Naive thymus-derived CD8-positive, alpha-beta T cell (primary cell): ENCODE measurements around the gene SORCS2. TPM values are rescaled to one million over a fixed set of nuclear protein-coding genes. Genes with fewer than 3 reads are reported as not detected.
A peak's percentile ranks its signal among the peaks of the same experiment; 100 is the strongest.

Source experiments
- ATAC-seq, 2 donors: fragments of 150-1000 bp; cut with Tn5 transposase in 1 of 2; sonication (Bioruptor Pico), chemical (Tn5 transposase) in 1 of 2; 1 replicate in 1 of 2; 2 replicates in 1 of 2; pipeline ENCODE4 v1.10.0; 2021; ENCODE audit warnings: mild to moderate bottlenecking in 2 of 2, moderate library complexity in 2 of 2
- POLR2A ChIA-PET: fragments of 350-600 bp; sonication (Branson Sonifier 250); formaldehyde crosslinking; loops from one replicate; lab custom pipeline; 2021; ENCODE audit warnings: antibody characterized with exemption; lab: Charles Lee
- DNase-seq, 10 donors: peaks; one replicate each; pipeline versions ENCODE4 v3.0.0 to v3.0.0-alpha.2; 2020 to 2022
- H3K27ac Mint-ChIP-seq, 10 donors: one replicate each; pipeline ENCODE4 v1.8.0; 2020 to 2022; ENCODE audit warnings: mild to moderate bottlenecking in 10 of 10, mixed read lengths in 10 of 10, moderate library complexity in 4 of 10, inconsistent platforms in 1 of 10
- H3K27me3 Mint-ChIP-seq, 5 donors: one replicate each; pipeline ENCODE4 v1.8.0; 2021 to 2022; ENCODE audit warnings: mixed read lengths in 5 of 5
- H3K36me3 Mint-ChIP-seq, 3 donors: one replicate each; pipeline ENCODE4 v1.8.0; 2020 to 2022; ENCODE audit warnings: mixed read lengths in 3 of 3, mild to moderate bottlenecking in 2 of 3, inconsistent platforms in 1 of 3
- H3K4me1 Mint-ChIP-seq, 4 donors: one replicate each; pipeline ENCODE4 v1.8.0; 2021 to 2022; ENCODE audit warnings: mixed read lengths in 4 of 4
- H3K4me3 Mint-ChIP-seq, 10 donors: one replicate each; pipeline ENCODE4 v1.8.0; 2020 to 2022; ENCODE audit warnings: mild to moderate bottlenecking in 10 of 10, mixed read lengths in 10 of 10, moderate library complexity in 6 of 10, inconsistent platforms in 1 of 10
- H3K9me3 Mint-ChIP-seq, 9 donors: one replicate each; pipeline ENCODE4 v1.8.0; 2020 to 2022; ENCODE audit warnings: mixed read lengths in 9 of 9, mild to moderate bottlenecking in 3 of 9, inconsistent platforms in 1 of 9, moderate library complexity in 1 of 9
- polyA plus RNA-seq, 3 donors: library from polyadenylated mRNA; unstranded; fragments of 300-500 nt; fragmentation: Illumina TruSeq; gene quantifications; one replicate each; pipeline ENCODE4 v1.2.3, GENCODE V29; 2021
- total RNA-seq, 8 experiments: library from RNA in 2 of 8; stranded (reverse) in 2 of 8; gene quantifications; one replicate each; pipeline ENCODE4 v1.2.3 and lab custom pipeline; 2021 to 2026

SORCS2 gene
- total and polyA plus RNA-seq, 5 experiments from 2014 or later, result not detected

GRCh38 chr4:7530082-7530481 lies 337.7 kb downstream of the SORCS2 start:
- Mint-ChIP-seq H3K27ac (no peak overlapping the region), H3K27me3 (peaks cover under 1 to 47% (median 38%) of the 10 kb centered on the region in 5 donors), H3K4me3 (no peak overlapping the region), H3K4me1 (peaks cover 0 to 10% (median 2%) of the 10 kb centered on the region in 4 donors), H3K9me3 (peaks cover 0 to 5% (median 0%) of the 10 kb centered on the region in 9 donors), H3K36me3 (peaks cover 0 to 1% (median 0%) of the 10 kb centered on the region in 3 donors)
- POLR2A ChIA-PET, result no interaction called here
- DNase-seq (no peak), ATAC-seq (no peak)

DNA sequence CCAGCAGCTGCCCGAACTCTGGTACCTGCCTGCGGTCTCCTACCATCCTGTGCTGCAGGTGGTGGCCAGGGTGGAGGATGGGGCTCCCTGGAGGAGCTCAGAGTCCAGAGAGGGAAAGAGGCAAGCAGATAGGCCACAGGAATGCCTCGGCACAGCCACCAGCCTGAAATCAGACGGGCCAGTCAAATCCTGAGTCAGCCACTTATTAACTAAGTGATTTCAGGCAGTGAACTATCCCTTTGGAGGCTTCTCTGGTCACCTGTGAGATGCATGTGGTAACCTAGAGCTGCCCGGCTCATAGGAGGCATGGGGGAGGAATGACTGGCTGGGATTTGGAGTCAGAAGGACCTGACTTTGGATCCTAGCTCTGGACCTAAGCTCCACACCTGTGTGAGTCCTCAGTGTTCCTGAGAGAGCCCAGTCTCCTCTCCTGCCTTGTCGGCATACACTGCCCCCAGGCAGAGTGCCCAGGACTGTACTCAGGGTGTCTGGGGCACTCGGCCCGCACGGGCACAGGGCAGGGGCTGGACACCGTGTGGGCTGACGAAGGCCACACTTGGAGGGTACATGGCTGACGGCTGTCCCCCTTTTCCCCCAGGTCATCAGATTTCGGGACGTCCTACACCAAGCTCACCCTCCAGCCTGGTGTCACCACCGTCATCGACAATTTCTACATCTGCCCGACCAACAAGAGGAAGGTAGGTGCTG lies 338.7 kb downstream of the SORCS2 start:
- no peak for ATAC-seq
- POLR2A ChIA-PET, result no interaction called here
- H3K4me1 Mint-ChIP-seq, result no peaks in the 10 kb centered on the region

GRCh38 chr4:7531640-7531994 lies 339.3 kb downstream of the SORCS2 start:
- H3K36me3 Mint-ChIP-seq, result peaks cover 0 to 1% (median 0%) of the 10 kb centered on the region in 3 donors

More for the DNA sequence above, 338.7 kb downstream of the SORCS2 start:
- Mint-ChIP-seq H3K27me3 (peaks cover 0 to 37% (median 28%) of the 10 kb centered on the region in 5 donors), H3K4me3 (no peak overlapping the region), H3K36me3 (peaks cover 0 to 1% (median 0%) of the 10 kb centered on the region in 3 donors), H3K9me3 (peaks cover 0 to 5% (median 0%) of the 10 kb centered on the region in 9 donors), H3K27ac (no peak overlapping the region)
- DNase-seq, result no peak

DNA sequence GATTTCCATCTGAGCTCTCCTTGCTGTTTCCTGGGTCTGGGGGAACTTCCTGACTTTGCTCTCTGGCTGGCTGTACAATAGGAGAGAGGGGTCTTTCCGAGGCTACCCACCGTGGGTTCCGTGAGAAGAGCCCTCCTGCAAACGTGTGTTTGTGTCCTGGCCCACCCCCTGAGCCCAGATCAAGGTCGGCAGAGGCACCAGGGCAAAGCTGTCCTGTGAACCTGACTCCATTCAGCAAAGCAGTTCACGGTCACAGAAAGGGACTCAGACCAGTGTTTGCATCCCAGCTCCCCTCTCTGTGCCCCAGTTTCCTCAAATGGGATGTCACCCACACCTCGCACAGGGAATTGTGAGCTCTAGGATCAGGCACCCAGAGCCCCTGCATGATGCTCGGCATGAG lies 339.7 kb downstream of the SORCS2 start:
- Mint-ChIP-seq H3K27ac (no peak overlapping the region), H3K36me3 (peaks cover 0 to 1% (median 0%) of the 10 kb centered on the region in 3 donors), H3K27me3 (peaks cover 0 to 27% (median 20%) of the 10 kb centered on the region in 5 donors), H3K9me3 (peaks cover 0 to 5% (median 0%) of the 10 kb centered on the region in 9 donors), H3K4me3 (no peak overlapping the region), H3K4me1 (no peaks in the 10 kb centered on the region)
- ATAC-seq (no peak), DNase-seq (no peak)
- POLR2A ChIA-PET, result no interaction called here

More at GRCh38 chr4:7531640-7531994, 339.3 kb downstream of the SORCS2 start:
- Mint-ChIP-seq H3K9me3 (peaks cover 0 to 5% (median 0%) of the 10 kb centered on the region in 9 donors), H3K27ac (no peak overlapping the region), H3K27me3 (peaks cover 0 to 31% (median 22%) of the 10 kb centered on the region in 5 donors), H3K4me3 (no peak overlapping the region), H3K4me1 (no peaks in the 10 kb centered on the region)
- DNase-seq, result no peak
- ATAC-seq, result no peak
- POLR2A ChIA-PET, result no interaction called here

DNA sequence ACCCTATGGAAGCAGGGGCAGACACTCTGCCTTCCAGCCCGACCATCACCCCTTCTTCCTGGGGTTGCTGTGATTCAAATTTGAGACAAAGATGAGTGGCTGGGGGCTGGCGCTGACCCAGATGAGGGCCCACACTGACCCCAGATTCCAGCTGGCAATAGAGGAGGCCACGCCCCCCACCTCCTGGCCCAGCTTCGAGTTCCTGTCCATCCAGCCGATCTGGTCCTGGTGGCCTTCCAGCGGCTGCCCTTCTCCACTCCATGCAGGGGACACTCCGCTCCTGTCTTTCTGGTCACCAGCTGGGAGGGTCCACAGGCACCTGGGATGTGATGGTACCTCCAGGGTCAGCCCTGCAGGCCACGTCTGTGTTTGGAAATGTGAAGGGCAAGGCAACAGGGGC lies 340.9 kb downstream of the SORCS2 start:
- Mint-ChIP-seq H3K4me3 (no peak overlapping the region), H3K36me3 (peaks cover 0 to 1% (median 0%) of the 10 kb centered on the region in 3 donors), H3K4me1 (no peaks in the 10 kb centered on the region), H3K27ac (no peak overlapping the region), H3K9me3 (peaks cover 0 to 9% (median 0%) of the 10 kb centered on the region in 9 donors), H3K27me3 (peaks cover 0 to 18% (median 14%) of the 10 kb centered on the region in 5 donors)
- DNase-seq (no peak), ATAC-seq (no peak)
- POLR2A ChIA-PET, result no interaction called here

DNA sequence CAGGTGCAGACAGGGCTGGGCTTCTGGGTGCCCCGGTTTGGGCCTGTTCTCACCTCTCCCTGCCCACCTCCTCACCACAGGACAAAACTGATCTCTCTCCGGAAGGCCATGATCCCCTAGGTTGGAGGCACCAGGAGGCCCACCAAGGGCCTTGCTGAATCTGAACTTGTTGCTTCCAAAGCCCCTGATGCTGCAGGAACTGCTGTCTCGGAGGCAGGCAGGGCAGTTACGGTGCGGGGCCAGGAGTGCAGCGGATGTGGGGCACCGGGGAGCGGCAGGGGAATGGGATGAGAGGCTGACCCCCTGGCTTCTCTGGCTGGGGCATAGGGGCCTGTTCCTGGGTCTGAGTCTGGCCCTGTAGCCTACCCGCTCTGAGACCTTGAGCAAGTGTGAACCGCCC lies 342.8 kb downstream of the SORCS2 start:
- Mint-ChIP-seq H3K4me1 (peaks cover 0 to 6% (median 1%) of the 10 kb centered on the region in 4 donors), H3K27me3 (peaks cover 0 to 10% (median 0%) of the 10 kb centered on the region in 5 donors), H3K4me3 (no peak overlapping the region), H3K27ac (no peak overlapping the region), H3K36me3 (peaks cover 0 to 1% (median 0%) of the 10 kb centered on the region in 3 donors), H3K9me3 (peaks cover 0 to 11% (median 0%) of the 10 kb centered on the region in 9 donors)
- ATAC-seq (no peak), DNase-seq (no peak)
- POLR2A ChIA-PET, result no interaction called here

- Mint-ChIP-seq H3K9me3 (peaks cover 0 to 11% (median 0%) of the 10 kb centered on the region in 9 donors), H3K27me3 (peaks cover 0 to 10% (median 0%) of the 10 kb centered on the region in 5 donors), H3K4me3 (no peak overlapping the region), H3K27ac (no peak overlapping the region), H3K4me1 (peaks cover 0 to 6% (median 3%) of the 10 kb centered on the region in 4 donors), H3K36me3 (peaks cover 0 to 1% (median 0%) of the 10 kb centered on the region in 3 donors)
- no peak for ATAC-seq
- DNase-seq, result no peak
- POLR2A ChIA-PET, result no interaction called here
These were observed 343.3 kb downstream of the SORCS2 start for GRCh38 chr4:7535619-7536018.

- POLR2A ChIA-PET, result no interaction called here
- peaks cover 0 to 6% (median 3%) of the 10 kb centered on the region in 4 donors for H3K4me1 Mint-ChIP-seq
These were observed 344.5 kb downstream of the SORCS2 start for GRCh38 chr4:7536876-7537275.

GRCh38 chr4:7537853-7538400 lies 345.6 kb downstream of the SORCS2 start:
- Mint-ChIP-seq H3K27me3 (peaks cover 0 to 3% (median 0%) of the 10 kb centered on the region in 5 donors), H3K27ac (peak overlapping the region in 2 of 10 donors; percentile 25 to 57), H3K4me3 (no peak overlapping the region), H3K9me3 (peaks cover 0 to 13% (median 0%) of the 10 kb centered on the region in 9 donors), H3K4me1 (peaks cover 0 to 6% (median 3%) of the 10 kb centered on the region in 4 donors), H3K36me3 (no peaks in the 10 kb centered on the region)
- POLR2A ChIA-PET, result no interaction called here
- ATAC-seq, result no peak
- no peak for DNase-seq

More at GRCh38 chr4:7536876-7537275, 344.5 kb downstream of the SORCS2 start:
- peaks cover 0 to 1% (median 0%) of the 10 kb centered on the region in 3 donors for H3K36me3 Mint-ChIP-seq
- DNase-seq (no peak), ATAC-seq (no peak)
- H3K9me3 Mint-ChIP-seq, result peaks cover 0 to 11% (median 0%) of the 10 kb centered on the region in 9 donors
- no peak overlapping the region for H3K27ac Mint-ChIP-seq
- H3K27me3 Mint-ChIP-seq, result peaks cover 0 to 6% (median 0%) of the 10 kb centered on the region in 5 donors
- H3K4me3 Mint-ChIP-seq, result no peak overlapping the region

- ATAC-seq, result no peak
- H3K36me3 Mint-ChIP-seq, result no peaks in the 10 kb centered on the region
- H3K4me3 Mint-ChIP-seq, result no peak overlapping the region
- H3K27ac Mint-ChIP-seq, result peak overlapping the region in 1 of 10 donors; percentile 57
- no peak for DNase-seq
- peaks cover 0 to 6% (median 3%) of the 10 kb centered on the region in 4 donors for H3K4me1 Mint-ChIP-seq
- H3K27me3 Mint-ChIP-seq, result peaks cover 0 to under 1% (median 0%) of the 10 kb centered on the region in 5 donors
- peaks cover 0 to 13% (median 0%) of the 10 kb centered on the region in 9 donors for H3K9me3 Mint-ChIP-seq
- POLR2A ChIA-PET, result no interaction called here
These were observed 346.2 kb downstream of the SORCS2 start for GRCh38 chr4:7538518-7538917.

- Mint-ChIP-seq H3K36me3 (no peaks in the 10 kb centered on the region), H3K4me1 (peaks cover 0 to 6% (median 3%) of the 10 kb centered on the region in 4 donors), H3K27me3 (no peaks in the 10 kb centered on the region), H3K27ac (peak overlapping the region in 2 of 10 donors; percentile 64 to 71), H3K4me3 (no peak overlapping the region), H3K9me3 (peaks cover 0 to 13% (median 0%) of the 10 kb centered on the region in 9 donors)
- POLR2A ChIA-PET, result no interaction called here
- ATAC-seq (no peak), DNase-seq (no peak)
These were observed 346.8 kb downstream of the SORCS2 start for GRCh38 chr4:7539186-7539585.

DNA sequence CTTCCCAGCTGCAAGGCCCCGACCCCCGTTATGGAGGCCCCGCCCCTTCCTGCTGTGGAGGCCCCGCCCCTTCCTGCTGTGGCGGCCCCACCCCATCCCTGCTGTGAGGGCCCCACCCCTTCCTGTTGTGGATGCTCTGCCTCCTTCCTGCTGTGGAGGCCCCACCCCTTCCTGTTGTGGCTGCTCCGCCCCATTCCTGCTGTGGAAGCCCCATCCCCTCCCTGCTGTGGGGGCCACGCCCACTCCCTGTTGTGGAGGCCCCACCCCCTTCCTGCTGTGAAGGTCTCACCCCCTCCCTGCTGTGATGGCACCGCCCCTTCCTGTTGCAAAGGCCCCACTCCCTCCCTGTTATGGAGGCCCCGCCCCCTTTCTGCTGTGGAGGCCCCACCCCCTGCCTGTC lies 347.3 kb downstream of the SORCS2 start:
- Mint-ChIP-seq H3K9me3 (peaks cover 0 to 10% (median 0%) of the 10 kb centered on the region in 9 donors), H3K27ac (peak overlapping the region in 2 of 10 donors; percentile 64 to 71), H3K27me3 (no peaks in the 10 kb centered on the region), H3K36me3 (no peaks in the 10 kb centered on the region), H3K4me3 (no peak overlapping the region), H3K4me1 (peaks cover 0 to 6% (median 3%) of the 10 kb centered on the region in 4 donors)
- DNase-seq (peak; percentile 22 to 74 (median 52)), ATAC-seq (peak in 1 of 2 donors; percentile 92)
- POLR2A ChIA-PET, result no interaction called here

DNA sequence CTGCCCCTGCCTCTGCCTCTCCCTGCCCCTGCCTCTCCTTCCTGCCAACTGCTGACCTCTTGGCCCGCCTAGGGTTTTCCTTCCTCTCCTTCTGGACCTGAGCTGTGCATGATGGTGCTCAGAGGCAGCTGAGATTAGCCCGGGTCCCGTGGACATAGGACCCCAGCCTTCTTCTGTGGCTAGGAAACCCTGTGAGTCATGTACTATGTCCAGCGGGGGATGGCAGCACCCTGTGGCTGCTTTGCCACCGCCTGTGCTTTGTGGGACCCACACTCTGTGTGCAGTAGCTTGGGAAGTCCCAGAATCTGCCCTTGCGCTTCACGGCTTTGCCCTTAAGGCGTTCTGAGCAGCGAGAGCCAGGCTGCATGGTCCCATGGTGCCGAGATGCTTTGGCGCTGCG lies 347.9 kb downstream of the SORCS2 start:
- Mint-ChIP-seq H3K9me3 (peaks cover 0 to 8% (median 0%) of the 10 kb centered on the region in 9 donors), H3K36me3 (no peaks in the 10 kb centered on the region), H3K4me1 (peaks cover 0 to 6% (median 3%) of the 10 kb centered on the region in 4 donors), H3K27me3 (no peaks in the 10 kb centered on the region), H3K27ac (peak overlapping the region in 3 of 10 donors; percentile 19 to 52 (median 20)), H3K4me3 (no peak overlapping the region)
- ATAC-seq (no peak), DNase-seq (no peak)
- POLR2A ChIA-PET, result no interaction called here
